Measurements from ENCODE around the gene TEX10. TPM values are rescaled to one million over a fixed set of nuclear protein-coding genes. Genes with fewer than 3 reads are reported as not detected.
A peak's percentile ranks its signal among the peaks of the same experiment; 100 is the strongest.

Gene TEX10
- total and polyA plus RNA-seq, 9 of the 15 experiments (the other 6 are each of a cell fraction or from before 2014, with no cell fraction given): 27.8 to 60.0 (median 47.9) TPM

DNA sequence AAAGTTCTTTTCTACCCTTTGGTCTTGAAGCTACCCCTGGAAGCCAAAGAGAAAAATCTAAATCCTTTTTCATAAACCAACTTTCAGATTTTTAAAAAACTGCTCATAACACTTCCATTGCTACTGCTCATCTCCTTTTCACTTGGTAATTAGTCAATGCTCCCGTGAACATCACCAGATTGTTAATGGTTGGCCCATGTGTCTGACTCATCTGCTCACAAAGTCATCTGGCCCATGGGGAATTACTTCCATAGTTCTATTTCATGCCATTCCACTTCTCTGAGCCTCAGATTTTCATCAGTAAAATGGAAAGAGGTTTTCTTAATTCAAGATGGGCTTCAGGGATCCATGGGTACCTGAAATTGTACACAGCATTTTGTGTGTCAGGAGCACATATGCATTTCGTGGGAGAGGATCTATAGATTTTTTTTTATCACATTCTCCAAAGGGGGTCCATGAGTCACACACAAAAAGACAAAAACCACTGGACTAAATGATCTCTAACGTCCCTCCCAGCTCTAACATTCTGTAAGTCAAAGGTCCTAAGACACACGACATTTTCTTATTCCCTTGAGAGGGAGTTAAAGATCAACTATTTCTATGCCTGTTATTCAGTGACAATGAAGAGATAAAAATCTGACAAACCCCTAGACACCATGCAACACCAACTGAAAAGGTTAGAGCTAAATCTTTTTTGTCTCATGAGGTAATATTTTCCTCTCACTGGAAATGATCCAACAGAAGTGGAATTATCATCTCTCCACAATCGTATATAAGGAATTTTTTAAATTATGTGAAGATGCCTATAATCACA lies 75.4 kb downstream of the TEX10 start:
- intact Hi-C loops (cut with micrococcal nuclease) (loop anchor here (10.0 kb wide), 1 partner anchor 63 kb away; no protein-coding TSS in a partner anchor), in situ Hi-C loops (cut with MboI) (no loop called here)
- Histone ChIP-seq H3K9me3 (replicated peaks; ENCODE audit: control insufficient read depth, insufficient read depth, low read depth, low read length) (no peaks in the 10 kb centered on the region), H3K4me3 (no peak overlapping the region), H3K4me1 (replicated peaks in 1 of 2; ENCODE audit: control insufficient read depth in 2 of 2, insufficient read depth in 2 of 2, low read length in 2 of 2) (peaks cover 0 to 23% of the 10 kb centered on the region in 2 experiments; a peak in 4 of 5 replicates), H3K27me3 (ENCODE audit: control insufficient read depth in 2 of 2, insufficient read depth in 2 of 2, low read length in 2 of 2) (no peaks in the 10 kb centered on the region), H3K36me3 (ENCODE audit: control insufficient read depth, insufficient read depth, low read length) (peaks cover 5% of the 10 kb centered on the region; the same call in 2 of the 3 replicates), H2AFZ (ENCODE audit: low read depth, low read length) (no peak overlapping the region), H4K20me1 (replicated peaks; ENCODE audit: control insufficient read depth, insufficient read depth, low read length) (no peaks in the 10 kb centered on the region), H3K9me1 (ENCODE audit: control insufficient read depth, insufficient read depth, low read length) (no peaks in the 10 kb centered on the region), H3K4me2 (ENCODE audit: insufficient read depth, low read length) (no peak overlapping the region), H3K79me2 (ENCODE audit: control insufficient read depth, insufficient read depth, low read length) (no peaks in the 10 kb centered on the region), H3K27ac (ENCODE audit: extremely low read depth, low read depth, low read length) (no peak overlapping the region; the same call in 2 of the 3 replicates), H3K9ac (ENCODE audit: insufficient read depth in 1 of 2, low read depth in 2 of 2, low read length in 2 of 2) (no peak overlapping the region)
- FAIRE-seq: peak; percentile 44
- DNase-seq (ENCODE audit: extremely low read depth in 1 of 4, low spot score in 3 of 4): peak in 1 of 4 experiments; percentile 13
- ChIA-PET POLR2A (no interaction called here), CTCF (ENCODE audit: low intra/inter-chr PET ratio) (interaction anchor here (0.6 kb wide), 1 partner anchor 459 kb away, joined by 4 read pairs; no protein-coding TSS in a partner anchor)
- BruUV-seq (replicated peaks): no TSS peak
- no peak for ATAC-seq
- 10% methylated on average over 5 of the region's 5 CpGs for WGBS (ENCODE audit: insufficient coverage, low coverage, missing lambda C conversion rate)
- TF ChIP-seq, protein P1, sequence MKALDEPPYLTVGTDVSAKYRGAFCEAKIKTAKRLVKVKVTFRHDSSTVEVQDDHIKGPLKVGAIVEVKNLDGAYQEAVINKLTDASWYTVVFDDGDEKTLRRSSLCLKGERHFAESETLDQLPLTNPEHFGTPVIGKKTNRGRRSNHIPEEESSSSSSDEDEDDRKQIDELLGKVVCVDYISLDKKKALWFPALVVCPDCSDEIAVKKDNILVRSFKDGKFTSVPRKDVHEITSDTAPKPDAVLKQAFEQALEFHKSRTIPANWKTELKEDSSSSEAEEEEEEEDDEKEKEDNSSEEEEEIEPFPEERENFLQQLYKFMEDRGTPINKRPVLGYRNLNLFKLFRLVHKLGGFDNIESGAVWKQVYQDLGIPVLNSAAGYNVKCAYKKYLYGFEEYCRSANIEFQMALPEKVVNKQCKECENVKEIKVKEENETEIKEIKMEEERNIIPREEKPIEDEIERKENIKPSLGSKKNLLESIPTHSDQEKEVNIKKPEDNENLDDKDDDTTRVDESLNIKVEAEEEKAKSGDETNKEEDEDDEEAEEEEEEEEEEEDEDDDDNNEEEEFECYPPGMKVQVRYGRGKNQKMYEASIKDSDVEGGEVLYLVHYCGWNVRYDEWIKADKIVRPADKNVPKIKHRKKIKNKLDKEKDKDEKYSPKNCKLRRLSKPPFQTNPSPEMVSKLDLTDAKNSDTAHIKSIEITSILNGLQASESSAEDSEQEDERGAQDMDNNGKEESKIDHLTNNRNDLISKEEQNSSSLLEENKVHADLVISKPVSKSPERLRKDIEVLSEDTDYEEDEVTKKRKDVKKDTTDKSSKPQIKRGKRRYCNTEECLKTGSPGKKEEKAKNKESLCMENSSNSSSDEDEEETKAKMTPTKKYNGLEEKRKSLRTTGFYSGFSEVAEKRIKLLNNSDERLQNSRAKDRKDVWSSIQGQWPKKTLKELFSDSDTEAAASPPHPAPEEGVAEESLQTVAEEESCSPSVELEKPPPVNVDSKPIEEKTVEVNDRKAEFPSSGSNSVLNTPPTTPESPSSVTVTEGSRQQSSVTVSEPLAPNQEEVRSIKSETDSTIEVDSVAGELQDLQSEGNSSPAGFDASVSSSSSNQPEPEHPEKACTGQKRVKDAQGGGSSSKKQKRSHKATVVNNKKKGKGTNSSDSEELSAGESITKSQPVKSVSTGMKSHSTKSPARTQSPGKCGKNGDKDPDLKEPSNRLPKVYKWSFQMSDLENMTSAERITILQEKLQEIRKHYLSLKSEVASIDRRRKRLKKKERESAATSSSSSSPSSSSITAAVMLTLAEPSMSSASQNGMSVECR (CRISPR knock-in tag; IDR thresholded peaks at IDR 0.05): no peak
- TF ChIP-seq, protein P2, sequence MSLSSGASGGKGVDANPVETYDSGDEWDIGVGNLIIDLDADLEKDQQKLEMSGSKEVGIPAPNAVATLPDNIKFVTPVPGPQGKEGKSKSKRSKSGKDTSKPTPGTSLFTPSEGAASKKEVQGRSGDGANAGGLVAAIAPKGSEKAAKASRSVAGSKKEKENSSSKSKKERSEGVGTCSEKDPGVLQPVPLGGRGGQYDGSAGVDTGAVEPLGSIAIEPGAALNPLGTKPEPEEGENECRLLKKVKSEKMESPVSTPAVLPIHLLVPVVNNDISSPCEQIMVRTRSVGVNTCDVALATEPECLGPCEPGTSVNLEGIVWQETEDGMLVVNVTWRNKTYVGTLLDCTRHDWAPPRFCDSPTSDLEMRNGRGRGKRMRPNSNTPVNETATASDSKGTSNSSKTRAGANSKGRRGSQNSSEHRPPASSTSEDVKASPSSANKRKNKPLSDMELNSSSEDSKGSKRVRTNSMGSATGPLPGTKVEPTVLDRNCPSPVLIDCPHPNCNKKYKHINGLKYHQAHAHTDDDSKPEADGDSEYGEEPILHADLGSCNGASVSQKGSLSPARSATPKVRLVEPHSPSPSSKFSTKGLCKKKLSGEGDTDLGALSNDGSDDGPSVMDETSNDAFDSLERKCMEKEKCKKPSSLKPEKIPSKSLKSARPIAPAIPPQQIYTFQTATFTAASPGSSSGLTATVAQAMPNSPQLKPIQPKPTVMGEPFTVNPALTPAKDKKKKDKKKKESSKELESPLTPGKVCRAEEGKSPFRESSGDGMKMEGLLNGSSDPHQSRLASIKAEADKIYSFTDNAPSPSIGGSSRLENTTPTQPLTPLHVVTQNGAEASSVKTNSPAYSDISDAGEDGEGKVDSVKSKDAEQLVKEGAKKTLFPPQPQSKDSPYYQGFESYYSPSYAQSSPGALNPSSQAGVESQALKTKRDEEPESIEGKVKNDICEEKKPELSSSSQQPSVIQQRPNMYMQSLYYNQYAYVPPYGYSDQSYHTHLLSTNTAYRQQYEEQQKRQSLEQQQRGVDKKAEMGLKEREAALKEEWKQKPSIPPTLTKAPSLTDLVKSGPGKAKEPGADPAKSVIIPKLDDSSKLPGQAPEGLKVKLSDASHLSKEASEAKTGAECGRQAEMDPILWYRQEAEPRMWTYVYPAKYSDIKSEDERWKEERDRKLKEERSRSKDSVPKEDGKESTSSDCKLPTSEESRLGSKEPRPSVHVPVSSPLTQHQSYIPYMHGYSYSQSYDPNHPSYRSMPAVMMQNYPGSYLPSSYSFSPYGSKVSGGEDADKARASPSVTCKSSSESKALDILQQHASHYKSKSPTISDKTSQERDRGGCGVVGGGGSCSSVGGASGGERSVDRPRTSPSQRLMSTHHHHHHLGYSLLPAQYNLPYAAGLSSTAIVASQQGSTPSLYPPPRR (CRISPR knock-in tag; IDR thresholded peaks at IDR 0.05; ENCODE audit: borderline replicate concordance): no peak
- TF ChIP-seq CBX5 (IDR thresholded peaks at IDR 0.05; ENCODE audit: borderline replicate concordance, low read depth) (no peak), SMARCA4 (IDR thresholded peaks at IDR 0.05) (0 out of 2 replicates have a peak, but pooled peaks have one; percentile 14)
- TF ChIP-seq, protein P3, sequence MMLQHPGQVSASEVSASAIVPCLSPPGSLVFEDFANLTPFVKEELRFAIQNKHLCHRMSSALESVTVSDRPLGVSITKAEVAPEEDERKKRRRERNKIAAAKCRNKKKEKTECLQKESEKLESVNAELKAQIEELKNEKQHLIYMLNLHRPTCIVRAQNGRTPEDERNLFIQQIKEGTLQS (IDR thresholded peaks at IDR 0.05): peak; percentile 41
- TF ChIP-seq, protein P3 (CRISPR knock-in tag; conservative IDR thresholded peaks at IDR 0.05): no peak
- TF ChIP-seq, protein P4, sequence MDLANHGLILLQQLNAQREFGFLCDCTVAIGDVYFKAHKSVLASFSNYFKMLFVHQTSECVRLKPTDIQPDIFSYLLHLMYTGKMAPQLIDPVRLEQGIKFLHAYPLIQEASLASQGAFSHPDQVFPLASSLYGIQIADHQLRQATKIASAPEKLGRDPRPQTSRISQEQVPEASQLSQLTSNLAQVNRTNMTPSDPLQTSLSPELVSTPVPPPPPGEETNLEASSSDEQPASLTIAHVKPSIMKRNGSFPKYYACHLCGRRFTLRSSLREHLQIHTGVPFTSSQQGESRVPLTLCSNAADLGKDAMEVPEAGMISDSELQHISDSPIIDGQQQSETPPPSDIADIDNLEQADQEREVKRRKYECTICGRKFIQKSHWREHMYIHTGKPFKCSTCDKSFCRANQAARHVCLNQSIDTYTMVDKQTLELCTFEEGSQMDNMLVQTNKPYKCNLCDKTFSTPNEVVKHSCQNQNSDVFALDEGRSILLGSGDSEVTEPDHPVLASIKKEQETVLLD (IDR thresholded peaks at IDR 0.05): no peak
